NCI-H524 treated with DMSO at 0.1 percent for 48 hours (cell line): ENCODE measurements around the gene HIPK4.
"Not testable (repeated sequence)": the region's sequence is repeated elsewhere in the genome, so short reads cannot be mapped to it uniquely, and the experiment has no call there.

ENCODE experiments used
- DNase-seq: peaks from one replicate; lab custom pipeline; 2025; lab: John Stamatoyannopoulos, UW

The HIPK4 gene

DNA sequence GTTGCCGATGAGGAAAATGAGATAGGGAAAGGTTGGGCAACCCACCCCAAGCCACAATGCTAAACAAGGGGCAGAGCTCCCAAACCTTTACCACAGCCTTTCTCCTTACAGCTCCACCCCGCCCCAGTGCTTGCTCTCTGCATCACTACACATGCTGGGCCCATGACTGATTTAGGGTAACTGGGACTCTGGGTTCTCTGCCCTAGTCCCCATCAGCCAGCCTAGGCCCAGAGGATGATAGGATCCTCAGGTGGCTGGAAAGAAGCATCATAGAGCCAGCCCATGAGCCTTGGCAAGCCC lies 53.4 kb downstream of the HIPK4 start:
- DNase-seq = no peak

DNA sequence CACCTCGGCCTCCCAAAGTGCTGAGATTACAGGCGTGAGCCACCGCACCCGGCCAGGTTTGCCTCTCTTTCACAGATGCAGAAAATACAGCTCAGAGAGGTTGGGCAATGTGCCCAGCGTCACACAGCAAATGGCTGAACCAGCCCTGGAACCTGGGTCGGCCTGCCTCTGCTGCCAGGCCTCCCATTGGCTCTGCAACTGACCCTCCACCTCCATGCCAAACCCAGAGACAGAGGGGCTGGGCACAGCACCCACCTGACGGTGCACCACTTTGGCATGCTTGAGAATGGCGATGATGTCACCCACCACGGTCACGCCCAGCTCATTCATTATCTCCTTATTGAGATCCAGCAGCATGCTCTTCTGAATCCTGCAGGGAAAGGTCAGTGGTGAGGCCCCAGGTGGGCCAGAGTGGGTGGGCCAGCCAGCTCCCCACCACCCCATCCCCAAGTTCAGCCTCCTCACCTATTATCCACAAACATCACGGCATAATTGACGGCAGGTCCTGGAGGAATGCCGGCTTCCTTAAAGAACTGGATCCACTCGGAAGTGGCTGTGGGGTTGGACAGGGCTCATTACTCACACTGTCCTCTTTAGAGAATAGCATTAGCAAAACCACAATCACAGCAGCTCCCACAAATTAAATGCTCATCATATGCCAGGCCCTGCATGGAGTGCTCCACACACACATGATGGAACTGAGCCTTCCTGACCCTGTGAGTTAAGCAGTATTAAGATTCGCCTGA lies 54.0 kb downstream of the HIPK4 start:
- no peak for DNase-seq

DNA sequence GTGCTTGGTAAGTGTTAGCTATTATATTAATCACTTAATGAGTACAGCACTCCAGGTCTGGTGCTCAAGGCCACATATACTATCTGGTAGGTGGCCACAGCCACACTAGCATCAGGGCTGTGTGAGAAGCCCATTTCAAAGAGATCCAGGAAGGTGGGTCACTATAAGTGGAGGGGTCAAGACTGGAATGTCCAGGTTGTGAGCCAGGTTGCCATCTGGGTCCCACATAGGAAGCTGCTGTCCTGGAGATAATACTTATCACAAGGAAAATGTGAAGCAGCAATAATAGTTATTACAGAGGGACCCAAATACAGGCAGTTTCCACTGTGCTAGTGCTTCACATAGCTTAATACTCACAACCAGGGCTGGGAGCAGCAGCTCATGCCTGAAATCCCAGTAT lies 54.9 kb downstream of the HIPK4 start:
- no peak for DNase-seq

DNA sequence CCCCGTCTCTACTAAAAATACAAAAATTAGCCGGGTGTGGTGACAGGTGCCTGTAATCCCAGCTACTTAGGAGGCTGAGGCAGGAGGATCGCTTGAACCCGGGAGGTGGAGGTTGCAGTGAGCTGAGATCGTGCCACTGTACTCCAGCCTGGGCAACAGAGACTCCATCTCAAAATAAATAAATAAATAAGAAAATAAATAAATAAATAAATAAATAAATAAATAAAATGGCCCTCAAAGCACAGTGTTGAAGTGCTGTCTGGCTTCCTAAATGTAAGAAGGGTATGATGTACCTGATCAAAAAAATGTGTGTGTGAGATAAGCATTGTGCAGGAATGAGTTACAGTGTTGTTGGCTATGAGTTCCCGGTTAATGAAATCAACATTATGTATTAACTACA lies 56.9 kb downstream of the HIPK4 start:
- not testable (repeated sequence) for DNase-seq

DNA sequence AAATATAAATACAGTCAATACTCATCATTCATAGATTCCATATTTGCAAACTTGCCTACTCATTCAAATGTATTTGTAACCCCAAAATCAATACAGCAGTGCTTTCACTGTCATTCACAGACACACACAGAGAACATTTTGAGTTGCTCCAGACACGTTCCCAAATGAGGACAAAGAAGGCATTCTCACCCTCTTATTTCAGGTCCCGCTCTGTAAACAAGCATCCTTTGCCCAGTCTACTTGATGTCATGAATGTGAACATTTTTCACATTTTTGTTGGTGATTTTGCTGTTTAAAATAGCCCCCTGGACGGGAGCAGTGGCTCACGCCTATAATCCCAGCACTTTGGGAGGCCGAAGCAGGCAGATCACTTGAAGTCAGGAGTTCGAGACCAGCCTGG lies 57.3 kb downstream of the HIPK4 start:
- DNase-seq = no peak

DNA sequence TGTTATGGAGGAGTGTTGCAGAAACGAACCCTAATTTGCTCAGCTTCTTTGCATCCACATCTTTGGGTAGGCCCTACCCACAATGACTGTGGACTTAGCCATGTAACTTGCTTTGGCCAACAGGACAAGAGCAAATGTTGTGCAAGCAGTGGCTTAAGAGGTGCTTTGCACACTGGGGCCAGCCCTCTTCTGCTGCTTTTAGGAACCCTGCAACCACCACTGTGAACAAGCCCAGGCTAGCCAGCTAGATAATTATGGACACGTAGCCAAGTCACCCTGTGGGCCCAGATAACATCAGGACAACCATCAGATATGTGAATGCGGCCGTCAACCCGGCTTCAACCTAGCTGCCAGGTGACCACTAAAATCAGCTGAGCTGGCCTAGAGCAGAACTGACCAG lies 58.9 kb downstream of the HIPK4 start:
- DNase-seq = no peak
